Vagina (tissue), 2 donors: ENCODE measurements around the gene IBA57. TPM values are rescaled to one million over a fixed set of nuclear protein-coding genes. Genes with fewer than 3 reads are reported as not detected.

Experiments
- DNase-seq, 2 donors: peaks; one replicate each; pipeline ENCODE4 v3.0.0-alpha.2; 2017; ENCODE audit errors: extremely low spot score in 2 of 2
- H3K27ac ChIP-seq: fragments of 200-600 bp; sonication (generic); one replicate; pipeline ENCODE4 v1.5.1; 2019
- H3K27me3 ChIP-seq: fragments of 200-600 bp; sonication (generic); one replicate; pipeline ENCODE4 v1.5.1; 2019
- H3K36me3 ChIP-seq, 2 donors: fragments of 200-600 bp; sonication (generic); one replicate each; pipeline ENCODE4 v1.5.1; 2017 to 2019
- H3K4me1 ChIP-seq: fragments of 200-600 bp; sonication (generic); one replicate; pipeline ENCODE4 v1.5.1; 2019
- H3K4me3 ChIP-seq, 2 donors: fragments of 200-600 bp; sonication (generic); 1 replicate in 1 of 2; 2 replicates in 1 of 2; pipeline ENCODE4 v1.5.1; 2016 to 2019
- H3K9me3 ChIP-seq: fragments of 200-600 bp; sonication (generic); one replicate; pipeline ENCODE4 v1.5.1; 2019
- CTCF ChIP-seq, 3 experiments: fragments of 450-650 bp in 2 of 3; fragments of 200-600 bp in 1 of 3; sonication (generic) in 1 of 3; IDR thresholded peaks; one replicate each; pipeline ENCODE4 v1.5.1; 2017 to 2019; ENCODE audit warnings: antibody characterized with exemption in 3 of 3, mild to moderate bottlenecking in 2 of 3, moderate library complexity in 2 of 3
- POLR2A ChIP-seq, 2 donors: fragments of 450-650 bp; IDR thresholded peaks; one replicate each; pipeline ENCODE4 v1.6.1; 2017; ENCODE audit warnings: antibody characterized with exemption in 2 of 2, mild to moderate bottlenecking in 2 of 2, moderate library complexity in 2 of 2
- POLR2AphosphoS5 ChIP-seq, 2 donors: sonication (generic); formaldehyde crosslinking; IDR thresholded peaks; one replicate each; pipeline ENCODE4 v1.9.0; 2017; ENCODE audit warnings: antibody characterized with exemption in 2 of 2, mild to moderate bottlenecking in 2 of 2, low read depth in 1 of 2; ENCODE audit not compliant: insufficient read depth in 1 of 2
- intact Hi-C: fragments of 100-400 bp; cut with DNase I; formaldehyde crosslinking; loops from one replicate; pipeline ENCODE4 v1.15.1; 2023
- total RNA-seq: library from RNA; depleted of rRNA; stranded (reverse); fragments of >200 nt; gene quantifications from one replicate; pipeline ENCODE4 v1.2.3, GENCODE V29; 2016

Gene IBA57
- total RNA-seq, 1 donor from 2014 or later = 3.4 TPM

- H3K27me3 ChIP-seq = no peaks in the 10 kb centered on the region
Measured at GRCh38 chr1:228212966-228213844, 47.6 kb downstream of the IBA57 start.

GRCh38 chr1:228213917-228214808 lies 48.6 kb downstream of the IBA57 start:
- TF ChIP-seq POLR2A (IDR thresholded peaks at IDR 0.05) (no peak), POLR2AphosphoS5 (IDR thresholded peaks at IDR 0.05; ENCODE audit: insufficient read depth in 1 of 2, low read depth in 1 of 2) (no peak), CTCF (IDR thresholded peaks at IDR 0.05) (no peak)
- H3K36me3 ChIP-seq = peaks cover 0 to 2% of the 10 kb centered on the region in 2 donors
- no peaks in the 10 kb centered on the region for H3K27me3 ChIP-seq
- H3K4me1 ChIP-seq = peaks cover 22% of the 10 kb centered on the region
- DNase-seq = no peak
- peak overlapping the region; percentile 51 to 65 for H3K4me3 ChIP-seq
- peak overlapping the region; percentile 27 for H3K27ac ChIP-seq
- H3K9me3 ChIP-seq = no peaks in the 10 kb centered on the region
- intact Hi-C loops = no loop called here

More at GRCh38 chr1:228212966-228213844, 47.6 kb downstream of the IBA57 start:
- peak; percentile 83 to 96 for DNase-seq
- TF ChIP-seq POLR2A (IDR thresholded peaks at IDR 0.05) (no peak), CTCF (IDR thresholded peaks at IDR 0.05) (peak in 2 of 3 experiments; percentile 21 to 44)
- peak overlapping the region; percentile 61 for H3K27ac ChIP-seq
- peak overlapping the region; percentile 51 to 65 for H3K4me3 ChIP-seq
- intact Hi-C loops = no loop called here
- H3K4me1 ChIP-seq = peaks cover 24% of the 10 kb centered on the region
- H3K9me3 ChIP-seq = no peaks in the 10 kb centered on the region
- H3K36me3 ChIP-seq = no peaks in the 10 kb centered on the region

- H3K27ac ChIP-seq = no peak overlapping the region
- no peaks in the 10 kb centered on the region for H3K9me3 ChIP-seq
- peaks cover 0 to 8% of the 10 kb centered on the region in 2 donors for H3K36me3 ChIP-seq
- peaks cover 22% of the 10 kb centered on the region for H3K4me1 ChIP-seq
- no peaks in the 10 kb centered on the region for H3K27me3 ChIP-seq
- DNase-seq = peak in 1 of 2 donors; percentile 81
- TF ChIP-seq POLR2A (IDR thresholded peaks at IDR 0.05) = no peak
- TF ChIP-seq CTCF (IDR thresholded peaks at IDR 0.05) = no peak
- no peak for TF ChIP-seq POLR2AphosphoS5 (IDR thresholded peaks at IDR 0.05; ENCODE audit: insufficient read depth in 1 of 2, low read depth in 1 of 2)
- no peak overlapping the region for H3K4me3 ChIP-seq
- intact Hi-C loops = no loop called here
Measured at GRCh38 chr1:228214921-228215662, 49.5 kb downstream of the IBA57 start.

GRCh38 chr1:228215663-228216116 lies 50.1 kb downstream of the IBA57 start:
- no peak overlapping the region for H3K4me3 ChIP-seq
- H3K36me3 ChIP-seq = peaks cover 0 to 8% of the 10 kb centered on the region in 2 donors
- H3K4me1 ChIP-seq = peaks cover 22% of the 10 kb centered on the region
- intact Hi-C loops = no loop called here
- H3K27me3 ChIP-seq = no peaks in the 10 kb centered on the region
- no peaks in the 10 kb centered on the region for H3K9me3 ChIP-seq
- no peak for DNase-seq
- no peak overlapping the region for H3K27ac ChIP-seq
- TF ChIP-seq POLR2A (IDR thresholded peaks at IDR 0.05) = no peak
- no peak for TF ChIP-seq POLR2AphosphoS5 (IDR thresholded peaks at IDR 0.05; ENCODE audit: insufficient read depth in 1 of 2, low read depth in 1 of 2)
- TF ChIP-seq CTCF (IDR thresholded peaks at IDR 0.05) = no peak
